ENCODE measurements around the gene RNF138. TPM values are rescaled to one million over a fixed set of nuclear protein-coding genes. Genes with fewer than 3 reads are reported as not detected.
A peak's percentile ranks its signal among the peaks of the same experiment; 100 is the strongest.
"Not testable (repeated sequence)": the region's sequence is repeated elsewhere in the genome, so short reads cannot be mapped to it uniquely, and the experiment has no call there.

The RNF138 gene
- total RNA-seq, 2 experiments from 2014 or later, result 67.7 to 77.4 TPM

DNA sequence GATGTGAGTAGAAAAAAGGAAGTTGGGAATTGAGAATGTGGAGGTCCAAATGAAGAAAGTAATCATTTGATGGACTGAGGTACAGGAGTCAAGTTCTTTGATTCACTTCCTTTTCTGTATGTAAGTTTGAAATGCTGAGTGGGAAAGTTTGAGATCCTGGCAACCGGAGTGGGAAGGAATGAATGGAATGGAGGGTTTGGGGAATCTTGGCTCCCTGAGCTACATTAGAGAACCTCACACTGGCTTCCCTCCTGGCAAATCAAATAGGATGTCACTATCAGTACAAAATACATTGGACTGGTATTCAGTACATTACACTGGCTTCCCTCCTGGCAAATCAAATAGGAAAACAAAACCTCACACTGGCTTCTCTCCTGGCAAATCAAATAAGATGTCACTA, 9.8 kb upstream of the RNF138 start:
- Mint-ChIP-seq H3K4me1 (peaks cover 35% of the 10 kb centered on the region), H3K27ac (no peak overlapping the region), H3K27me3 (peaks cover 2% of the 10 kb centered on the region), H3K36me3 (ENCODE audit: low read depth) (peaks cover 25% of the 10 kb centered on the region), H3K9me3 (no peaks in the 10 kb centered on the region), H3K4me3 (no peak overlapping the region)
- ChIA-PET POLR2A (no interaction called here), CTCF (interaction anchor here (1.2 kb wide), 1 partner anchor 9 kb away, joined by 3 read pairs; no protein-coding TSS in a partner anchor)
- no peak for DNase-seq

DNA sequence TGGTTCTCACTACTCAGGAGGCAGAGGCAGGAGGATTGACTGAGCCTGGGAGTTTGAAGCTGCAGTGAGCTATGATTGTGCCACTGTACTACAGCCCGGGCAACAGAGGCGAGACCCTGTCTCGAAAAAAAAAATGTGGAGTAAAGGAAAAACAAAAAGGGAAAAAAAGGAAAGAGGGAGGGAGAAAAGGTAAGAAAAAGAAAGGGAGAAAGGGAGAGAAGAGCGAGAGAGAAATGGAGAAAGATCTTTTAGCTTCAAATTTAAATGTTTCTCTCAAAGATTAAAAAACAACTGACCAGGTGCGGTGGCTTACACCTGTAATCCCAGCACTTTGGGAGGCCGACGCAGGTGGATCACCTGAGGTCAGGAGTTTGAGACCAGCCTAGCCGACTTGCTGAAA, 7.9 kb upstream of the RNF138 start:
- no peak overlapping the region for H3K4me3 Mint-ChIP-seq
- ChIA-PET POLR2A (no interaction called here), CTCF (interaction anchor here (0.6 to 3.7 kb wide), 3 partner anchors 8 to 55 kb away, joined by 3 to 14 read pairs (median 3); no protein-coding TSS in a partner anchor)
- DNase-seq, result no peak
- H3K27ac Mint-ChIP-seq, result peak overlapping the region; percentile 95
- peaks cover 34% of the 10 kb centered on the region for H3K36me3 Mint-ChIP-seq (ENCODE audit: low read depth)
- H3K9me3 Mint-ChIP-seq, result no peaks in the 10 kb centered on the region
- H3K27me3 Mint-ChIP-seq, result peaks cover 2% of the 10 kb centered on the region
- H3K4me1 Mint-ChIP-seq, result peaks cover 47% of the 10 kb centered on the region

DNA sequence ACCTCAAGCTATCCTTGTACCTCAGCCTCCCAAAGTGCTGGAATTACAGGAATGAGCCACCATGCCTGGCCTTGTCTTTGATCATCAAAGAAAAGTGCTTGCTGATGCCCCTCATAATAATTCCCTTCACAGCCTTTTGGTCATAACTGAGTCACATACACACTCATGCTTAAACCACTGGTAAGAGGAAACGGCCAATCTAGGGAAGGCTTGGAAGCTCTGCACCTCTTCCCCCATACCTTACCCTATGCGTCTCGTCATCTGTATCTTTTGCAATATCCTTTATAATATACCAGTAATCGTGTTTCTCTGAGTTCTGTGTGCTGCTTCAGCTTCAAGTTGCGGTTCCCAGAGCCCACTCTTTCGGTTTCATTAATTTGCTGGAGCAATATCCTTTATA, 4.8 kb upstream of the RNF138 start:
- POLR2A ChIA-PET, result no interaction called here
- H3K4me3 Mint-ChIP-seq, result no peak overlapping the region

DNA sequence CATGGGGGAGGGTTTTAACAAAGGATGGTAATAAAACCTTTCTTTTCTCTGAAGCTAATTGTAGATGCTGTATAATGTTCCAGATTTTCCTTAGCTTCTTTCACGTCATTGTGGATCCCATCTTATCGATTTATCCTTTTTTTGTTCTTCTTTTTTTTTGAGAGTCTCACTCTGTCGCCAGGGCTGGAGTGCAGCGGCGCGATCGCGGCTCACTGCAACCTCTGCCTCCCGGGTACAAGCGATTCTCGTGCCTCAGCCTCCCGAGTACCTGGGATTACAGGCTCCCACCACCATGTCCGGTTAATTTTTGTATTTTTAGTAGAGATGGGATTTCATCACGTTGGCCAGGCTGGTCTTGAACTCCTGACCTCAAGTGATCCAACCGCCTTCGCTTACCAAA, 843 bp upstream of the RNF138 start:
- Mint-ChIP-seq H3K4me3 (peak overlapping the region; percentile 32), H3K4me1 (peaks cover 52% of the 10 kb centered on the region), H3K36me3 (ENCODE audit: low read depth) (peaks cover 41% of the 10 kb centered on the region), H3K27ac (peak overlapping the region; percentile 79)
- H3K9me3 Mint-ChIP-seq, DNase-seq, POLR2A ChIA-PET, H3K27me3 Mint-ChIP-seq: not testable (repeated sequence)
- CTCF ChIA-PET, result interaction anchor here (1.1 to 1.6 kb wide), 3 partner anchors 12 to 28 kb away, joined by 3 to 4 read pairs (median 4); no protein-coding TSS in a partner anchor

More for the DNA sequence above, 4.8 kb upstream of the RNF138 start:
- CTCF ChIA-PET, result interaction anchor here (3.7 kb wide), 1 partner anchor 15 kb away, joined by 14 read pairs; no protein-coding TSS in a partner anchor
- H3K27me3 Mint-ChIP-seq, result peaks cover 2% of the 10 kb centered on the region
- peaks cover 58% of the 10 kb centered on the region for H3K4me1 Mint-ChIP-seq
- no peak overlapping the region for H3K27ac Mint-ChIP-seq
- peaks cover 26% of the 10 kb centered on the region for H3K36me3 Mint-ChIP-seq (ENCODE audit: low read depth)
- H3K9me3 Mint-ChIP-seq, result no peaks in the 10 kb centered on the region
- no peak for DNase-seq

DNA sequence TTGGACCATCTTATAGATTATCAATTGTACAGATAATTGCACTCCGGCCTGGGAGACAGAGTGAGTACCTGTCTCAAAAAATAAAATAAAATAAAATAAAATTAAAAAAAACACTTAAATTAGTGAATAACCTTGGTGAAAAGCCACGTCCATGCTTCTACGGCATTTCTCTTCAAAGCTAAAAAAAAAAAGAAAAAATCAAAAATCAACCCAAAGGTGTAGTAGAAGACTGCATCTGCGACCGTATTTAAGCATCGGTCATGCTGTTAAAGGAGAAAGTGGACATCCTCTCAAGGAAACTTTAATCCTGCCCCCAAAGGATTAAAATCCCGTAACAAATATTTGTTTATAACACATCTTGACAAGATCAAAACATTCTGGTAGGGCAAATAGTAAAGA, 350 bp upstream of the RNF138 start:
- ChIA-PET POLR2A (interaction anchor here (0.6 to 1.4 kb wide), 3 partner anchors 51 to 148 kb away, joined by 3 to 13 read pairs (median 9); partner anchors contain the start of genes RNF125 and TRAPPC8), CTCF (interaction anchor here (1.0 to 1.5 kb wide), 6 partner anchors 17 to 72 kb away, joined by 3 to 5 read pairs (median 4); partner anchors contain the start of gene RNF125)
- Mint-ChIP-seq H3K9me3 (no peaks in the 10 kb centered on the region), H3K27me3 (no peaks in the 10 kb centered on the region), H3K27ac (peak overlapping the region; percentile 98), H3K4me3 (peak overlapping the region; percentile 98), H3K36me3 (ENCODE audit: low read depth) (peaks cover 44% of the 10 kb centered on the region), H3K4me1 (peaks cover 52% of the 10 kb centered on the region)
- DNase-seq, result no peak

DNA sequence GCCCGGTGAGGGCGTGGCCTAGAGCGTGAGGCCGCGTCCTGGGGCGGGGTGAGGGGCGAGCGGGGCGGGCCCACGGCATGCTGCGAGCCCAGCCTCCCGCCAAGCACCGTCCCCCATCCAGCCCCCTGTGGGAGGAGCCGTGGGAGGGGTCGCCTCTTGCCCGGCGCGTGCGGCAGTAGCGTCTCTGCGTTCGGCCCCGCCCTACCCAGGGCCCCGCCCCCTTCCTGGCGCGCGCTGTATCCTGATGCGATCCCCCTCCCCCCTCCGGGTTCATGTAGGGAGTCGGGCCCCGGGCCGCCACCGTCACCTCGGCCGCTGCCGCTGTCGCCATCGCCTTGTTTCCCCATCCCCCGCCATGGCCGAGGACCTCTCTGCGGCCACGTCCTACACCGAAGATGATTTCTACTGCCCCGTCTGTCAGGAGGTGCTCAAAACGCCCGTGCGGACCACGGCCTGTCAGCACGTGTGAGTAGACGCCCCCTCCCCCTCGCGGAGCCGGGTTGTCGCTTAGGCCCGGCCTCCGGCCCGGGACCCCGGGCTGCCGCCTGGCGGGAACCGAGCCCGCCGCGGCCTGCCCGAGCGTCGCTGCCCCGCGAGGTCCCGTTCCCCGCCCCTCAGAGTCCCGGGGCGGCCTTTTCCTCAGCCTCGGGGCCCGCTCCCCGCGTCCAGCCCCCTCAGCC, 888 bp downstream of the RNF138 start:
- DNase-seq, result peak; percentile 99
- ChIA-PET POLR2A (interaction anchor here (0.7 to 1.4 kb wide), 3 partner anchors 63 to 74 kb away, joined by 3 to 13 read pairs (median 6); partner anchors contain the start of gene RNF125), CTCF (interaction anchor here (0.6 to 1.5 kb wide), 6 partner anchors 9 to 206 kb away, joined by 3 to 5 read pairs (median 3); partner anchors contain the start of gene RNF125)
- peak overlapping the region; percentile 98 for H3K4me3 Mint-ChIP-seq
- peaks cover 54% of the 10 kb centered on the region for H3K4me1 Mint-ChIP-seq
- H3K9me3 Mint-ChIP-seq, result no peaks in the 10 kb centered on the region
- H3K36me3 Mint-ChIP-seq (ENCODE audit: low read depth), result peaks cover 46% of the 10 kb centered on the region
- no peaks in the 10 kb centered on the region for H3K27me3 Mint-ChIP-seq
- H3K27ac Mint-ChIP-seq, result peak overlapping the region; percentile 98

DNA sequence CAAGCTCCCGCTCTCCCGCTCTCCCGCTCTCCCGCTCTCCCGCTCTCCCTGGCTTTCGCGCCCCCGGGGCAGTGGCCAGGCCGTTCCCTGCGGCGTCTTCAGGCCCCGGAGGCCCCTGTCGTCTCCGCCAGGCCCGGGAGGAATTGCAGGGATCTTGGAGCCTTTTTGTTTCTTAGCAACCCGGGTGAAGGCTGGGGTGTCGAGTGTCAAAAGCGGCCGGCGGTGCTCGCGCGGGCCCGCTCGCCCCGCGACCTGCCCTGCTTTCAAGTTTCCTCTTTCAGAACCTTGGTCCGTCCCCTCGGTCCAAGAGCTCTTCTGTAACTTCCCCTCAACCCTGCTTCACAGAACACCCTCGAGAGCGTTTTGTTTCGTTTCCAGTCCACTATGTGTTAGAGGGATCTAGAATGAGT, 1.4 kb downstream of the RNF138 start:
- Mint-ChIP-seq H3K4me3 (peak overlapping the region; percentile 97), H3K36me3 (ENCODE audit: low read depth) (peaks cover 43% of the 10 kb centered on the region), H3K4me1 (peaks cover 53% of the 10 kb centered on the region), H3K27ac (peak overlapping the region; percentile 94), H3K9me3 (no peaks in the 10 kb centered on the region), H3K27me3 (no peaks in the 10 kb centered on the region)
- DNase-seq, result peak; percentile 56
- POLR2A ChIA-PET, result interaction anchor here (1.0 kb wide), 2 partner anchors 73 to 75 kb away, joined by 3 to 4 read pairs; partner anchors contain the start of gene RNF125
- CTCF ChIA-PET, result interaction anchor here (1.5 kb wide), 1 partner anchor 18 kb away, joined by 5 read pairs; no protein-coding TSS in a partner anchor

DNA sequence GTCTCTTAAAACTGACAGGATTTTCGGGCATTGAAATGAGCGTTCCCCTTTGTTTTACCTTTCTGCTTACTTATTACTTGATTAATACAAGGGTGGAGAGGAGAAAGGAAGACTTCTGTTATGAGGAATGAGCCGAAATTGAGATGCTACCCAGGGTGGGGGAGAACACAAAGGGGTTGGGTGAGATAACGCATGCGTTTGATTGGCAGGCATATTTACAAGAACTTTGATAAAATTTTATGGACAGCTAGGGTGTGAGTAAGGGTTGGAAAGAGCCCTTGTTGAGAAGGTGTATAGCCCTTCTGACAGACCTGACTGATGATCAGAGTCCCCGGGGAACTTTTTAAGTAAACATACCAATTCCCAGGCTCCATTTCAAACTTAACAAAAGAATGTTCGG, 1.8 kb downstream of the RNF138 start:
- H3K9me3 Mint-ChIP-seq, result no peaks in the 10 kb centered on the region
- H3K27me3 Mint-ChIP-seq, result no peaks in the 10 kb centered on the region
- peaks cover 43% of the 10 kb centered on the region for H3K36me3 Mint-ChIP-seq (ENCODE audit: low read depth)
- DNase-seq, result no peak
- CTCF ChIA-PET, result no interaction called here
- POLR2A ChIA-PET, result interaction anchor here (1.0 kb wide), 2 partner anchors 74 to 75 kb away, joined by 3 to 4 read pairs; partner anchors contain the start of gene RNF125
- peak overlapping the region; percentile 94 for H3K27ac Mint-ChIP-seq
- peaks cover 53% of the 10 kb centered on the region for H3K4me1 Mint-ChIP-seq
- H3K4me3 Mint-ChIP-seq, result peak overlapping the region; percentile 97

DNA sequence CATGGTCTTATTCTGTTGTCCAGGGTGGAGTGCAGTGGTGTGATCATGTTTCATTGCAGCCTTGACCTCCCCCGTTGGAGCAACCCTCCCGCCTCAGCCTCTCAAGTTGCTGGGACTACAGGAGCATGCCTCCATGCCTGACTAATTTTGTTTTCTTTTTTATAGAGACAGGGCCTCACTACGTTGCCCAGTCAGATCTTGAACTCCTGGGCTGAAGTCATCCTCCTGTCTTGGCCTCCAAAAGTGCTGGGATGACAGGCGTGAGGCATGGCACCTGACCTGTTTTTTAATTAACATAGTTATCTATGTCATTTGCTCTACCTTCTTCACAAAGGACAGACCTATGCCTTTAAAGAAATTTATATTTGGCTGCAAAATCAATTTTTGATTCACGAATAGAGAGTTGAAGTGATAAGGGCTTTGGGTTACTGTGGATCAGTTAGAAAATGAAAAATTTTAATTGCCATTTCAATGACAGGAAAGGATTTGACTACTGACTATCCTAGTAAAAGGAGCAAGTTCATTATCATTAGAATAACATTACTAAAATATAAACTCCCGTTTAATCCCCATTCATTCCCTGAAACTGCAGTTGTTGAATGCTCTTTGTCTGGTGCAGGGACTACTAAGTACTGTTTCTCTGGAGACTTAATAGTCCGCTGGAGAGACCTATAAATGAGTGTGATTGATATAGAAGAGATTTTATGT, 3.7 kb downstream of the RNF138 start:
- H3K36me3 Mint-ChIP-seq (ENCODE audit: low read depth), result peaks cover 51% of the 10 kb centered on the region
- no peaks in the 10 kb centered on the region for H3K27me3 Mint-ChIP-seq
- peaks cover 61% of the 10 kb centered on the region for H3K4me1 Mint-ChIP-seq
- ChIA-PET CTCF (no interaction called here), POLR2A (no interaction called here)
- peak overlapping the region; percentile 55 for H3K27ac Mint-ChIP-seq
- no peaks in the 10 kb centered on the region for H3K9me3 Mint-ChIP-seq
- peak overlapping the region; percentile 5 for H3K4me3 Mint-ChIP-seq
- DNase-seq, result no peak

DNA sequence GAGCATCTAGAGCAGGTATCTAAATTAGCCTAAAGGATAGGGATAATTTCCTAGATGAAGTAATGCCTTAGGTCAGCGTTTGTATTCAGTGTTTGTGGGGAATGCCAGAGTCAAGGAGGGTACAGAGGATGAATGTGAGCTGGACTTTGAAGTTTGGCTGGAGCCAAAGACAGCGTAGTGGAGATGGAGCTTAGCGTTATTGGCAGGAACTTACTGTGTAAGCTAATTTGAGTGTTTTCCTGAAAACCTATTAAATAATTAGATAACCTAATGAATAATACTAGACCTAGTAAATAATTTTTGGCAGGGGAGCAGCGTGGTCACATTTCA, 4.2 kb downstream of the RNF138 start:
- CTCF ChIA-PET, result no interaction called here
- H3K27ac Mint-ChIP-seq, result peak overlapping the region; percentile 55
- H3K27me3 Mint-ChIP-seq, result no peaks in the 10 kb centered on the region
- POLR2A ChIA-PET, result no interaction called here
- no peaks in the 10 kb centered on the region for H3K9me3 Mint-ChIP-seq
- H3K4me1 Mint-ChIP-seq, result peaks cover 59% of the 10 kb centered on the region
- no peak for DNase-seq
- H3K4me3 Mint-ChIP-seq, result peak overlapping the region; percentile 15
- H3K36me3 Mint-ChIP-seq (ENCODE audit: low read depth), result peaks cover 54% of the 10 kb centered on the region

DNA sequence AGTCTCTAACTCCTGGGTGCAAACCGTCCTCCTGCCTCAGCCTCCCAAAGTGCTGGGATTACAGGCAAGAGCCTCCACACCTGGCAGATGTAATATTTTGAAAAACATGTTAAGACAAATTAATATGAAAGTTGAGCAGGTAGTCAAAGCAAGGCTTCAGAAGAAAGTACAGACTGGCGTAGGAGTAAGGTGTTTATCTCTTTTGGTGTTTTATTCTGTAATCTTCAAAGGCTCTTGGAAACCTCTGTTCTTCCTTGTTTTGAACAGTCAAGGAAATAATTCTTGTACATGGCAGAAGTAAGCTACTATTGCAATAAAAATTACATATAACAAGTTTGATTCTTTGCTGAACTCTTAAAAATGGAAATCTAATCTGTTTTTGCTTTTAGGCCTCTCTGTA, 5.3 kb downstream of the RNF138 start:
- no peak for DNase-seq
- Mint-ChIP-seq H3K4me3 (peak overlapping the region; percentile 15), H3K4me1 (peaks cover 55% of the 10 kb centered on the region), H3K27ac (peak overlapping the region; percentile 64), H3K36me3 (ENCODE audit: low read depth) (peaks cover 59% of the 10 kb centered on the region), H3K9me3 (no peaks in the 10 kb centered on the region), H3K27me3 (no peaks in the 10 kb centered on the region)
- POLR2A ChIA-PET, result no interaction called here
- CTCF ChIA-PET, result no interaction called here

DNA sequence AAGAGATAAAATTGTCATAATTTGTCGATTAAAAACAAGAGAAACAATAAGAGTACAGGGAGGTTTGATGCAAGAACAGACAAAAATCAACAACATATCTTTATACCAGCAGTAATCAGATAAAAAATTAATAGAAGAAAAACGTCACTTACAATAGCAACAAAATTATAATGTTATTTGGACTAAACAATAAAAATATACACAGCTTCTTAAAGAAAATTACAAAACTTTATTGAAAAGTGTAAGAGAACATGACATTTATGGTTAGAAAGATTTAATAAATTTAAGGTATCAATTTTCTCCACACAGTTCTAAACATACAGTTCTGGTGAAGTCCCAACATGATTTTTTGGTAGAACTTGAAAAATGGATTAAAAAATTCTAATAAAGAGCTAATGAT, 12.8 kb downstream of the RNF138 start:
- CTCF ChIA-PET, result no interaction called here
- POLR2A ChIA-PET, result no interaction called here
- H3K27ac Mint-ChIP-seq, result no peak overlapping the region
- H3K4me1 Mint-ChIP-seq, result peaks cover 30% of the 10 kb centered on the region
- peaks cover 36% of the 10 kb centered on the region for H3K36me3 Mint-ChIP-seq (ENCODE audit: low read depth)
- no peak overlapping the region for H3K4me3 Mint-ChIP-seq
- H3K27me3 Mint-ChIP-seq, result no peaks in the 10 kb centered on the region
- no peak for DNase-seq
- H3K9me3 Mint-ChIP-seq, result no peaks in the 10 kb centered on the region

DNA sequence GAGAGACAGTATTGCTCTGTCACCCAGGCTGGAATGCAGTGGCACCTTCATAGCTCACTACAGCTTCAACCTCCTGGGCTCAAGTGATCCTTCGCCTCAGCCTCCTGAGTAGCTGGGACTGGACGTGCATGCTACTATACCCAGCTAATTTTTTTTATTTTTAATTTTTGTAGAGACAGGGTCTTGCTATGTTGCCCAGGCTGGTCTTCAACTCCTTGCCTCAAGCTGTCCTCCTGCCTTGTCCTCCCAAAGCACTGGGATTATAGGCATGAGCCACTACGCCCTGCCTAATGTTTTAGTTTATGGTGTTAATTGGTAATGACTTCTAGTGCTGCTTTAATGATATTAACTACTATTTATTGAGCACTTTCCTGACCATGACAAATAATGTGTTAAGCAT, 18.3 kb downstream of the RNF138 start:
- Mint-ChIP-seq H3K9me3 (no peaks in the 10 kb centered on the region), H3K4me1 (peaks cover 30% of the 10 kb centered on the region)

More for the DNA sequence above, 18.3 kb downstream of the RNF138 start:
- ChIA-PET POLR2A (no interaction called here), CTCF (no interaction called here)
- DNase-seq, result no peak
- peaks cover 36% of the 10 kb centered on the region for H3K36me3 Mint-ChIP-seq (ENCODE audit: low read depth)
- no peaks in the 10 kb centered on the region for H3K27me3 Mint-ChIP-seq
- no peak overlapping the region for H3K27ac Mint-ChIP-seq
- no peak overlapping the region for H3K4me3 Mint-ChIP-seq

Data from activated CD4-positive, alpha-beta T cell treated with anti-CD3 and anti-CD28 coated beads, Interleukin-2, amount 10 ng/mL, durations not matched to agents 7 days and 5 days (primary cell).